SU-DHL-6 (cell line): Measurements from ENCODE around the gene AXDND1.

Experiments used
- EZH2phosphoT487 ChIP-seq: fragments of 200-600 bp; sonication (generic), shearing (Covaris generic); conservative IDR thresholded peaks from 2 replicates; pipeline ENCODE4 v1.6.1; 2018; ENCODE audit warnings: mild to moderate bottlenecking, antibody characterized with exemption, low read length, moderate library complexity, mixed read lengths
- TF ChIP-seq, protein P1 (sequence below): fragments of 200-600 bp; sonication (generic); IDR thresholded peaks from one replicate; pipeline ENCODE4 v1.5.1; 2017; ENCODE audit warnings: antibody characterized with exemption, mild to moderate bottlenecking, low read length, moderate library complexity; ENCODE audit not compliant: insufficient read depth, poor library complexity, severe bottlenecking

DNA sequence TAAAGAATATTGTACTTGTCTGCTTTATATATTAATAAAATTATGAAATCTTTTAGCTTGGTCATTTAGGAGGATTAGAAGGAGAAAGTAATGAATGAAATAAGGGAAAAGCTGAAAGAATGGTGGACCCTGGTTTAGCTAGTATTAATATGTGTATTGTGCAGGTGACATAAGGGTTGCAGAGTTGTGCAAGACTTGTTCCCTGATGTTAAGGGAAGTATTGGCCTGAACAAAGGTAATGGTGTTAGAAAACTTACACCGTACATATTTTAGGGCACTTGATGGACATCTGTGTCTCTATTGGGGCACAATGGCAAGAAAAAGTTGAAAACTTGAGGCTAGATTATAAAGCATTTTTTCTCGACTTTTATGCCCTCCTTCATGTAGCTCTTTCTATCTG, 39.9 kb upstream of the AXDND1 start:
- TF ChIP-seq, protein P1, sequence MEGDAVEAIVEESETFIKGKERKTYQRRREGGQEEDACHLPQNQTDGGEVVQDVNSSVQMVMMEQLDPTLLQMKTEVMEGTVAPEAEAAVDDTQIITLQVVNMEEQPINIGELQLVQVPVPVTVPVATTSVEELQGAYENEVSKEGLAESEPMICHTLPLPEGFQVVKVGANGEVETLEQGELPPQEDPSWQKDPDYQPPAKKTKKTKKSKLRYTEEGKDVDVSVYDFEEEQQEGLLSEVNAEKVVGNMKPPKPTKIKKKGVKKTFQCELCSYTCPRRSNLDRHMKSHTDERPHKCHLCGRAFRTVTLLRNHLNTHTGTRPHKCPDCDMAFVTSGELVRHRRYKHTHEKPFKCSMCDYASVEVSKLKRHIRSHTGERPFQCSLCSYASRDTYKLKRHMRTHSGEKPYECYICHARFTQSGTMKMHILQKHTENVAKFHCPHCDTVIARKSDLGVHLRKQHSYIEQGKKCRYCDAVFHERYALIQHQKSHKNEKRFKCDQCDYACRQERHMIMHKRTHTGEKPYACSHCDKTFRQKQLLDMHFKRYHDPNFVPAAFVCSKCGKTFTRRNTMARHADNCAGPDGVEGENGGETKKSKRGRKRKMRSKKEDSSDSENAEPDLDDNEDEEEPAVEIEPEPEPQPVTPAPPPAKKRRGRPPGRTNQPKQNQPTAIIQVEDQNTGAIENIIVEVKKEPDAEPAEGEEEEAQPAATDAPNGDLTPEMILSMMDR = no peak
- no peak for TF ChIP-seq EZH2phosphoT487
